Caco-2 (cell line): ENCODE data around the gene ATOH8. TPM values are rescaled to one million over a fixed set of nuclear protein-coding genes. Genes with fewer than 3 reads are reported as not detected.

Experiments used
- BruUV-seq: library from RNA; stranded (reverse); fragments of 400-500 nt; replicated peaks from 2 replicates; lab custom pipeline; 2021; lab: Mats Ljungman, UMichigan
- CTCF ChIA-PET: fragments of 300-600 bp; sonication (Branson Sonifier 250); formaldehyde crosslinking; loops from one replicate; lab custom pipeline; 2022; ENCODE audit warnings: antibody characterized with exemption; lab: Charles Lee
- POLR2A ChIA-PET: fragments of 300-600 bp; sonication (Branson Sonifier 250); formaldehyde crosslinking; loops from one replicate; lab custom pipeline; 2022; ENCODE audit warnings: antibody characterized with exemption; lab: Charles Lee
- DNase-seq, 2 experiments: peaks; one replicate each; pipeline versions ENCODE4 v3.0.0 to v3.0.0-alpha.2; 2020 to 2022
- H3K27me3 ChIP-seq: replicated peaks from 2 replicates; pipeline ENCODE4 v1.6.0; 2011; ENCODE audit warnings: low read length; ENCODE audit not compliant: control insufficient read depth, insufficient read depth
- H3K36me3 ChIP-seq: 2 replicates; pipeline ENCODE4 v1.5.1; 2011; ENCODE audit warnings: low read length; ENCODE audit not compliant: control insufficient read depth, insufficient read depth
- H3K4me1 ChIP-seq: fragments of 250-450 bp; sonication (Bioruptor Pico); 2 replicates; pipeline ENCODE4 v1.5.1; 2020; ENCODE audit warnings: mild to moderate bottlenecking
- H3K4me3 ChIP-seq: 2 replicates; pipeline ENCODE4 v1.5.1; 2011; ENCODE audit warnings: low read depth, mild to moderate bottlenecking, control low read depth, low read length
- H3K9me3 ChIP-seq: fragments of 250-450 bp; sonication (Bioruptor Pico); 2 replicates; pipeline ENCODE4 v1.5.1; 2020; ENCODE audit warnings: mild to moderate bottlenecking, moderate library complexity
- H3K27ac Mint-ChIP-seq: one replicate; pipeline ENCODE4 v1.8.0; 2022; ENCODE audit warnings: mixed read lengths; ENCODE audit not compliant: unreplicated experiment
- H3K27me3 Mint-ChIP-seq: one replicate; pipeline ENCODE4 v1.8.0; 2022; ENCODE audit warnings: mixed read lengths; ENCODE audit not compliant: insufficient read depth, unreplicated experiment
- H3K36me3 Mint-ChIP-seq: one replicate; pipeline ENCODE4 v1.8.0; 2022; ENCODE audit warnings: mild to moderate bottlenecking, mixed read lengths; ENCODE audit not compliant: insufficient read depth, unreplicated experiment
- H3K4me1 Mint-ChIP-seq: one replicate; pipeline ENCODE4 v1.8.0; 2022; ENCODE audit warnings: low read depth, mixed read lengths; ENCODE audit not compliant: unreplicated experiment
- H3K4me3 Mint-ChIP-seq: one replicate; pipeline ENCODE4 v1.8.0; 2022; ENCODE audit warnings: mild to moderate bottlenecking, moderate library complexity, mixed read lengths; ENCODE audit not compliant: unreplicated experiment
- H3K9me3 Mint-ChIP-seq: one replicate; pipeline ENCODE4 v1.8.0; 2022; ENCODE audit warnings: mixed read lengths; ENCODE audit not compliant: unreplicated experiment
- CTCF ChIP-seq, 2 experiments: fragments of 200-600 bp in 1 of 2; IDR thresholded peaks; 1 replicate in 1 of 2; 2 replicates in 1 of 2; pipeline versions ENCODE4 v1.5.1 to v1.8.0; 2011 to 2022; ENCODE audit warnings: antibody characterized with exemption in 1 of 2, control low read depth in 1 of 2, inconsistent platforms in 1 of 2, low read depth in 1 of 2, low read length in 1 of 2, mild to moderate bottlenecking in 1 of 2, moderate library complexity in 1 of 2; ENCODE audit not compliant: insufficient read depth in 1 of 2, severe bottlenecking in 1 of 2, unreplicated experiment in 1 of 2
- intact Hi-C: fragments of 100-400 bp; cut with micrococcal nuclease; formaldehyde crosslinking; loops from one replicate; pipeline ENCODE4 v1.10.0; 2022; ENCODE audit not compliant: unreplicated experiment
- total RNA-seq: library from RNA; stranded (reverse); gene quantifications from 2 replicates; pipeline ENCODE4 v1.2.3, GENCODE V29; 2022

ATOH8 gene
- total RNA-seq, 1 experiment from 2014 or later, result not detected

GRCh38 chr2:85804583-85804982 lies 50.8 kb downstream of the ATOH8 start:
- Histone ChIP-seq H3K36me3 (no peaks in the 10 kb centered on the region), H3K4me1 (no peaks in the 10 kb centered on the region), H3K4me3 (no peak overlapping the region), H3K27me3 (no peaks in the 10 kb centered on the region; the same call in none of the 2 replicates), H3K9me3 (no peaks in the 10 kb centered on the region)
- no TSS peak for BruUV-seq
- no peak overlapping the region for H3K27ac Mint-ChIP-seq
- no peak for DNase-seq
- no peaks in the 10 kb centered on the region for H3K27me3 Mint-ChIP-seq
- H3K36me3 Mint-ChIP-seq, result no peaks in the 10 kb centered on the region
- peak; percentile 39 to 56 for TF ChIP-seq CTCF (IDR thresholded peaks at IDR 0.05; ENCODE audit: insufficient read depth in 1 of 2, low read depth in 1 of 2, low read length in 1 of 2, severe bottlenecking in 1 of 2, unreplicated experiment in 1 of 2)
- POLR2A ChIA-PET, result no interaction called here
- intact Hi-C loops, result no loop called here
- CTCF ChIA-PET, result no interaction called here
- no peaks in the 10 kb centered on the region for H3K9me3 Mint-ChIP-seq
- H3K4me1 Mint-ChIP-seq, result peaks cover 3% of the 10 kb centered on the region
- H3K4me3 Mint-ChIP-seq, result no peak overlapping the region

GRCh38 chr2:85806358-85807118 lies 52.7 kb downstream of the ATOH8 start:
- H3K4me3 ChIP-seq, result no peak overlapping the region
- Mint-ChIP-seq H3K4me1 (no peaks in the 10 kb centered on the region), H3K27me3 (no peaks in the 10 kb centered on the region), H3K27ac (no peak overlapping the region), H3K36me3 (no peaks in the 10 kb centered on the region), H3K4me3 (no peak overlapping the region), H3K9me3 (no peaks in the 10 kb centered on the region)
- no peaks in the 10 kb centered on the region for H3K36me3 ChIP-seq
- DNase-seq, result no peak
- no peak for TF ChIP-seq CTCF (IDR thresholded peaks at IDR 0.05; ENCODE audit: insufficient read depth in 1 of 2, low read depth in 1 of 2, low read length in 1 of 2, severe bottlenecking in 1 of 2, unreplicated experiment in 1 of 2)
- H3K4me1 ChIP-seq, result no peaks in the 10 kb centered on the region
- H3K27me3 ChIP-seq, result no peaks in the 10 kb centered on the region; the same call in 1 of the 2 replicates
- ChIA-PET POLR2A (interaction anchor here (0.6 kb wide), 1 partner anchor 125 kb away, joined by 4 read pairs; no protein-coding TSS in a partner anchor), CTCF (interaction anchor here (0.6 to 1.9 kb wide), 5 partner anchors 8 to 215 kb away, joined by 3 to 5 read pairs (median 4); no protein-coding TSS in a partner anchor)
- intact Hi-C loops, result loop anchor here (2.0 kb wide), 1 partner anchor 56 kb away; no protein-coding TSS in a partner anchor
- no peaks in the 10 kb centered on the region for H3K9me3 ChIP-seq
- no TSS peak for BruUV-seq

GRCh38 chr2:85807756-85808155 lies 54.0 kb downstream of the ATOH8 start:
- H3K9me3 Mint-ChIP-seq, result no peaks in the 10 kb centered on the region
- H3K36me3 ChIP-seq, result no peaks in the 10 kb centered on the region
- H3K27ac Mint-ChIP-seq, result no peak overlapping the region
- no peak overlapping the region for H3K4me3 ChIP-seq
- no peak for TF ChIP-seq CTCF (IDR thresholded peaks at IDR 0.05; ENCODE audit: insufficient read depth in 1 of 2, low read depth in 1 of 2, low read length in 1 of 2, severe bottlenecking in 1 of 2, unreplicated experiment in 1 of 2)
- BruUV-seq, result no TSS peak
- no peaks in the 10 kb centered on the region; the same call in 1 of the 2 replicates for H3K27me3 ChIP-seq
- no peaks in the 10 kb centered on the region for H3K36me3 Mint-ChIP-seq
- DNase-seq, result no peak
- H3K4me3 Mint-ChIP-seq, result no peak overlapping the region
- no peaks in the 10 kb centered on the region for H3K4me1 ChIP-seq
- POLR2A ChIA-PET, result no interaction called here
- no peaks in the 10 kb centered on the region for H3K27me3 Mint-ChIP-seq
- no peaks in the 10 kb centered on the region for H3K9me3 ChIP-seq
- intact Hi-C loops, result loop anchor here (2.0 kb wide), 1 partner anchor 57 kb away; no protein-coding TSS in a partner anchor
- CTCF ChIA-PET, result no interaction called here
- H3K4me1 Mint-ChIP-seq, result no peaks in the 10 kb centered on the region
